ENCODE results near the gene PPRC1.

- TF ChIP-seq, protein P1, sequence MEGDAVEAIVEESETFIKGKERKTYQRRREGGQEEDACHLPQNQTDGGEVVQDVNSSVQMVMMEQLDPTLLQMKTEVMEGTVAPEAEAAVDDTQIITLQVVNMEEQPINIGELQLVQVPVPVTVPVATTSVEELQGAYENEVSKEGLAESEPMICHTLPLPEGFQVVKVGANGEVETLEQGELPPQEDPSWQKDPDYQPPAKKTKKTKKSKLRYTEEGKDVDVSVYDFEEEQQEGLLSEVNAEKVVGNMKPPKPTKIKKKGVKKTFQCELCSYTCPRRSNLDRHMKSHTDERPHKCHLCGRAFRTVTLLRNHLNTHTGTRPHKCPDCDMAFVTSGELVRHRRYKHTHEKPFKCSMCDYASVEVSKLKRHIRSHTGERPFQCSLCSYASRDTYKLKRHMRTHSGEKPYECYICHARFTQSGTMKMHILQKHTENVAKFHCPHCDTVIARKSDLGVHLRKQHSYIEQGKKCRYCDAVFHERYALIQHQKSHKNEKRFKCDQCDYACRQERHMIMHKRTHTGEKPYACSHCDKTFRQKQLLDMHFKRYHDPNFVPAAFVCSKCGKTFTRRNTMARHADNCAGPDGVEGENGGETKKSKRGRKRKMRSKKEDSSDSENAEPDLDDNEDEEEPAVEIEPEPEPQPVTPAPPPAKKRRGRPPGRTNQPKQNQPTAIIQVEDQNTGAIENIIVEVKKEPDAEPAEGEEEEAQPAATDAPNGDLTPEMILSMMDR (IDR thresholded peaks at IDR 0.05; ENCODE audit: low read length): no peak
- no peak for TF ChIP-seq EZH2 (IDR thresholded peaks at IDR 0.05; ENCODE audit: borderline replicate concordance, low read length)
These were observed 46.6 kb upstream of the PPRC1 start for GRCh38 chr10:102086196-102086595.
